Kidney epithelial cell (primary cell): ENCODE measurements around the gene PON3. TPM values are rescaled to one million over a fixed set of nuclear protein-coding genes. Genes with fewer than 3 reads are reported as not detected.

Experiments used
- DNase-seq: peaks from one replicate; pipeline ENCODE4 v3.0.0-alpha.2; 2010; ENCODE audit warnings: low read depth
- H3K27me3 ChIP-seq: 2 replicates; pipeline ENCODE4 v1.6.0; 2011; ENCODE audit warnings: low read length; ENCODE audit not compliant: control insufficient read depth, insufficient read depth
- H3K36me3 ChIP-seq: 2 replicates; pipeline ENCODE4 v1.5.1; 2011; ENCODE audit warnings: low read length; ENCODE audit not compliant: control insufficient read depth, insufficient read depth
- H3K4me3 ChIP-seq: 2 replicates; pipeline ENCODE4 v1.5.1; 2011; ENCODE audit warnings: low read depth, mild to moderate bottlenecking, control low read depth, low read length
- CTCF ChIP-seq: IDR thresholded peaks from 2 replicates; pipeline ENCODE4 v1.5.1; 2011; ENCODE audit warnings: mild to moderate bottlenecking, moderate library complexity, low read length, control low read depth, inconsistent platforms; ENCODE audit not compliant: insufficient read depth, poor library complexity, severe bottlenecking
- total RNA-seq: library from RNA; depleted of rRNA; stranded (reverse); fragments of >200 nt; gene quantifications from 2 replicates; pipeline ENCODE4 v1.2.3, GENCODE V29; 2015

The PON3 gene
- total RNA-seq, 1 donor from 2014 or later: not detected

GRCh38 chr7:95312561-95312960 is 83.6 kb downstream of the PON3 start:
- Histone ChIP-seq H3K4me3 (no peak overlapping the region), H3K36me3 (no peaks in the 10 kb centered on the region)

DNA sequence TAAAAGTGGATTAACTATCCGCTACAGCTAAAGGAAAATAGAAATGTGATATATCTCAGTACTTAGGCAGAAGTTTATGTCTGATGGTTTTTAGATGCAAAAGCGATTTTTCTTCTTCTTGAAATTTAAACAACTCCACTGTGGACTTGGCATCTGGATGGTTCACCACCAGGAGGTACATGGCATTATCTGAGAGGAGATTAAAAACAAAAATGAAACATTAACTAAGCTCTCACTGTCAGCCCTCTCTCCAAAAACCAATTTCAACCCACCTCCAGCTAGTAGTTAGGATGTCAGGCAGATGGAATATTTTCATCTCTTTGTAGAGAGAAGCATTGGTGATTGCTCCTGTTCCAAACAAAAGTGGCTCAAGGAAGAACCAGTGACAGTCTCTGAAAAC is 84.8 kb downstream of the PON3 start:
- no peaks in the 10 kb centered on the region for H3K36me3 ChIP-seq
- TF ChIP-seq CTCF: no peak
- DNase-seq: no peak
- no peak overlapping the region for H3K4me3 ChIP-seq
- no peaks in the 10 kb centered on the region for H3K27me3 ChIP-seq

More at GRCh38 chr7:95312561-95312960, 83.6 kb downstream of the PON3 start:
- no peaks in the 10 kb centered on the region for H3K27me3 ChIP-seq
- no peak for DNase-seq
- TF ChIP-seq CTCF: no peak

GRCh38 chr7:95309951-95310350 is 86.2 kb downstream of the PON3 start:
- TF ChIP-seq CTCF: no peak

More at GRCh38 chr7:95309951-95310350, 86.2 kb downstream of the PON3 start:
- Histone ChIP-seq H3K4me3 (no peak overlapping the region), H3K36me3 (no peaks in the 10 kb centered on the region), H3K27me3 (no peaks in the 10 kb centered on the region)
- no peak for DNase-seq

Other genes with a start within 250 kb of the PON3 start
- gene PON1, start 71.8 kb downstream of the PON3 start, total RNA-seq: not detected in 2 replicates
- gene PON2, start 38.7 kb upstream of the PON3 start, total RNA-seq: 71.7 and 77.5 TPM in 2 replicates
- not detected in 2 replicates for gene ASB4, start 89.6 kb upstream of the PON3 start, total RNA-seq
- gene PDK4, start 200.1 kb upstream of the PON3 start, total RNA-seq: 0.42 and 0.48 TPM in 2 replicates